ENCODE data around the gene ZNF674. TPM values are rescaled to one million over a fixed set of nuclear protein-coding genes. Genes with fewer than 3 reads are reported as not detected.

Gene ZNF674
- total RNA-seq, 1 experiment from 2014 or later, result 9.0 TPM

DNA sequence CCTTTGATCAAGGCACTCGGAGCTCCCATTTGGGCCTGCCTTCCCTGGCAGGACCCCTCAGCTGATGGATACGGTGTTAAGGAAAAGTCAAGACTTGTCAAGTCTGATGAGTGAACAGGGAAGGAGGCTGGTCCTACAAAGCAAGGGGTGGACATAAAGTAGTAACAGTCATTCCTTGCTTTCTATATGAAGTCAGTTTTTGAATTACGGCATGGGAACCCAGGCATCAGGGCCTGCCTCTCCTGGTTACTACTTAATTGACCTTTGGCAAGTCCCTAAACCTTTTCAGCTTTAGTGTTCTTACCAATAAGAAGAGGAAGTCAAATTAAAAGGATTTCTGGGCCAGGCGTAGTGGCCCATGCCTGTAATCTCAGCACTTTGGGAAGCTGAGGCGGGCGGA lies 35.4 kb upstream of the ZNF674 start:
- Histone ChIP-seq H3K4me3 (ENCODE audit: low read length) (no peak overlapping the region), H3K4me2 (ENCODE audit: low read length) (no peak overlapping the region), H3K9ac (ENCODE audit: low read length) (no peak overlapping the region), H3K79me2 (ENCODE audit: low read length) (peaks cover 79% of the 10 kb centered on the region), H3K27ac (ENCODE audit: low read length) (no peak overlapping the region), H4K20me1 (ENCODE audit: low read length) (no peaks in the 10 kb centered on the region; the same call in 1 of the 2 replicates), H3F3A (ENCODE audit: low read length, unreplicated experiment) (peaks cover 4% of the 10 kb centered on the region), H3K9me3 (ENCODE audit: low read length) (no peaks in the 10 kb centered on the region), H3K4me1 (ENCODE audit: insufficient read depth, low read length) (peaks cover 34% of the 10 kb centered on the region), H3K9me2 (replicated peaks; ENCODE audit: low read length) (no peaks in the 10 kb centered on the region), H2AFZ (ENCODE audit: low read length) (no peak overlapping the region), H3K36me3 (ENCODE audit: low read depth, low read length) (peaks cover 8% of the 10 kb centered on the region; the same call in 1 of the 2 replicates), H3K27me3 (ENCODE audit: low read length) (no peaks in the 10 kb centered on the region)
- ATAC-seq (no peak), DNase-seq (no peak)
- CTCF ChIA-PET, result no interaction called here
- intact Hi-C loops (cut with micrococcal nuclease), result no loop called here
- no peak for TF ChIP-seq EZH2 (IDR thresholded peaks at IDR 0.05; ENCODE audit: low read length, unreplicated experiment)
- TF ChIP-seq, protein P1, sequence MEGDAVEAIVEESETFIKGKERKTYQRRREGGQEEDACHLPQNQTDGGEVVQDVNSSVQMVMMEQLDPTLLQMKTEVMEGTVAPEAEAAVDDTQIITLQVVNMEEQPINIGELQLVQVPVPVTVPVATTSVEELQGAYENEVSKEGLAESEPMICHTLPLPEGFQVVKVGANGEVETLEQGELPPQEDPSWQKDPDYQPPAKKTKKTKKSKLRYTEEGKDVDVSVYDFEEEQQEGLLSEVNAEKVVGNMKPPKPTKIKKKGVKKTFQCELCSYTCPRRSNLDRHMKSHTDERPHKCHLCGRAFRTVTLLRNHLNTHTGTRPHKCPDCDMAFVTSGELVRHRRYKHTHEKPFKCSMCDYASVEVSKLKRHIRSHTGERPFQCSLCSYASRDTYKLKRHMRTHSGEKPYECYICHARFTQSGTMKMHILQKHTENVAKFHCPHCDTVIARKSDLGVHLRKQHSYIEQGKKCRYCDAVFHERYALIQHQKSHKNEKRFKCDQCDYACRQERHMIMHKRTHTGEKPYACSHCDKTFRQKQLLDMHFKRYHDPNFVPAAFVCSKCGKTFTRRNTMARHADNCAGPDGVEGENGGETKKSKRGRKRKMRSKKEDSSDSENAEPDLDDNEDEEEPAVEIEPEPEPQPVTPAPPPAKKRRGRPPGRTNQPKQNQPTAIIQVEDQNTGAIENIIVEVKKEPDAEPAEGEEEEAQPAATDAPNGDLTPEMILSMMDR (conservative IDR thresholded peaks at IDR 0.05; ENCODE audit: low read depth, low read length), result no peak
- BruUV-seq (replicated peaks), result no TSS peak
- POLR2A ChIA-PET (ENCODE audit: unreplicated experiment), result no interaction called here

DNA sequence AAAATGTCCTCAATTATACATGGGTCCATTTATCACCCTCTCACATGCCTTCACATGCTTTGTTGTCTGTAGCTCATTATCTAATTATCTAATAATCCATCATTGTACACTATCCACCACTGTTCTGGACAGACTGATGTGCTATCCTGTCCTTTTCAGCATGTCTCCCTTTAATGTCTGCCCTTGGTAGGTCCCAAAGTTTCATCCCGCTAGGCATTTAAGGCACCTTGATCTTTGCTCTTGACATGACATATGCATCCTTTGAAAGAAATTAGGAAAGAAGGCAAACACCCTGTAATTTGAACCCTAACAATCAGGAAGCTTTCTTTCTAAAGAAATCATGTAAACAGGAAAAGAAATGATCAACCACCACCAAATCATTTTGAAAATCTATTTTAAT lies 34.0 kb upstream of the ZNF674 start:
- H3K9me2 ChIP-seq (replicated peaks; ENCODE audit: low read length), result no peaks in the 10 kb centered on the region
- no peak for ATAC-seq
- no peaks in the 10 kb centered on the region for H3K27me3 ChIP-seq (ENCODE audit: low read length)
- H3K27ac ChIP-seq (ENCODE audit: low read length), result no peak overlapping the region
- no TSS peak for BruUV-seq (replicated peaks)
- H3K4me2 ChIP-seq (ENCODE audit: low read length), result no peak overlapping the region
- intact Hi-C loops (cut with micrococcal nuclease), result loop anchor here (10.0 kb wide), 1 partner anchor 176 kb away; the partner anchor contains the start of gene SLC9A7
- peaks cover 4% of the 10 kb centered on the region for H3F3A ChIP-seq (ENCODE audit: low read length, unreplicated experiment)
- no peak overlapping the region for H3K9ac ChIP-seq (ENCODE audit: low read length)
- ChIA-PET CTCF (no interaction called here), POLR2A (ENCODE audit: unreplicated experiment) (no interaction called here)
- peaks cover 39% of the 10 kb centered on the region for H3K4me1 ChIP-seq (ENCODE audit: insufficient read depth, low read length)
- peaks cover 8% of the 10 kb centered on the region; the same call in 1 of the 2 replicates for H3K36me3 ChIP-seq (ENCODE audit: low read depth, low read length)
- TF ChIP-seq EZH2 (IDR thresholded peaks at IDR 0.05; ENCODE audit: low read length, unreplicated experiment) (no peak), EZH2phosphoT487 (IDR thresholded peaks at IDR 0.05; ENCODE audit: borderline replicate concordance, low read length) (no peak)
- TF ChIP-seq, protein P1 (conservative IDR thresholded peaks at IDR 0.05; ENCODE audit: low read depth, low read length), result no peak
- no peaks in the 10 kb centered on the region; the same call in 1 of the 2 replicates for H4K20me1 ChIP-seq (ENCODE audit: low read length)
- H3K4me3 ChIP-seq (ENCODE audit: low read length), result no peak overlapping the region
- no peak for DNase-seq
- H3K79me2 ChIP-seq (ENCODE audit: low read length), result peaks cover 86% of the 10 kb centered on the region
- H2AFZ ChIP-seq (ENCODE audit: low read length), result no peak overlapping the region
- no peaks in the 10 kb centered on the region for H3K9me3 ChIP-seq (ENCODE audit: low read length)

DNA sequence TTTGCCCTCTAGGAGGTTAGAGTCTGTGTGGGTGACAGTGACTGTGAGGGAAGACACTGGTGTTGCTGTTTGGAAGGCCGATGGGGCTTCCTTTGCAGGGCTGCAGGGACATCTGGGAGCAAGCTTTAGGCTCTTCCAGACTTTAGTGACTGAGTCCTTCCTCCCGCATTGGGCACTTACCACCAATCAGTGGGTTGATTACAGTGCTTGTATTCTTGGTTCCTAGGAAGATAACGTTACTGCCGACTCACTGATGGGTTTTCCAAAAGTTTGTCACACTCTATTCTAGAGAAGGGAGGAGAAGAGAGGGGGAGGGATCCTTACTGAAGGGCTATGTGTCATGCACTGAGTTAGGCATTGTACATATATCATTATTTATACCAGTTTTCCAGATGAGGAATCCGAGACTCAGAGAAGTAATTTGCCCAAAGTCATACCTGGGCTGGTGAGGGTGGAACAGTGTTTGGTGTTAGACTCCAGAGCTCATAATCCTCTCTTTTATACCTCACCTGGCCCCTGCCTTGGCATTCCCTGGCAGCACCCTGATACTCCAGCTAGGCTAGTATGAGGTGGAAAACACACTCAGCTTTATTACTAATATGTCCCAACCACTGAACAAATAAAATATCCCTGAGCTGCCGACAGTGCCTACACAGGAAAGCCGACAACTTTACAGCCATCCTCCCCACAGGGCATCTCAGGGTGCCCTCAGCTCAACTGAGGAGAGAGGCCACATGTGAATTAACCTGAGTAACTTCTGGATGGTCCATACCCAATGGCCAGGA lies 32.2 kb upstream of the ZNF674 start:
- Histone ChIP-seq H3K36me3 (ENCODE audit: low read depth, low read length) (peaks cover 8% of the 10 kb centered on the region; the same call in 1 of the 2 replicates), H3K4me2 (ENCODE audit: low read length) (peak overlapping the region; percentile 93), H3K79me2 (ENCODE audit: low read length) (peaks cover 70% of the 10 kb centered on the region), H3K27me3 (ENCODE audit: low read length) (no peaks in the 10 kb centered on the region), H2AFZ (ENCODE audit: low read length) (no peak overlapping the region), H3K4me3 (ENCODE audit: low read length) (peak overlapping the region; percentile 73), H3K27ac (ENCODE audit: low read length) (peak overlapping the region; percentile 85), H3K9me3 (ENCODE audit: low read length) (no peaks in the 10 kb centered on the region), H3K9ac (ENCODE audit: low read length) (peak overlapping the region; percentile 60), H3F3A (ENCODE audit: low read length, unreplicated experiment) (peaks cover 4% of the 10 kb centered on the region), H3K4me1 (ENCODE audit: insufficient read depth, low read length) (peaks cover 39% of the 10 kb centered on the region), H3K9me2 (replicated peaks; ENCODE audit: low read length) (no peaks in the 10 kb centered on the region), H4K20me1 (ENCODE audit: low read length) (no peaks in the 10 kb centered on the region; the same call in 1 of the 2 replicates)
- peak; percentile 59 for DNase-seq
- TF ChIP-seq EZH2 (IDR thresholded peaks at IDR 0.05; ENCODE audit: low read length, unreplicated experiment) (no peak), EZH2phosphoT487 (IDR thresholded peaks at IDR 0.05; ENCODE audit: borderline replicate concordance, low read length) (no peak)
- TF ChIP-seq, protein P1 (conservative IDR thresholded peaks at IDR 0.05; ENCODE audit: low read depth, low read length), result no peak
- CTCF ChIA-PET, result interaction anchor here (0.6 to 1.0 kb wide), 2 partner anchors 65 to 462 kb away, joined by 3 read pairs; no protein-coding TSS in a partner anchor
- intact Hi-C loops (cut with micrococcal nuclease), result loop anchor here (2.0 to 10.0 kb wide), 2 partner anchors 13 to 177 kb away; partner anchors contain the start of gene SLC9A7
- BruUV-seq (replicated peaks), result no TSS peak
- ATAC-seq, result peak; percentile 6
- POLR2A ChIA-PET (ENCODE audit: unreplicated experiment), result no interaction called here

Measured in PC-3 (cell line).